GM21825 (cell line): ENCODE results near the gene TPSG1.

Source experiments
- ATAC-seq: cut with Tn5 transposase; IDR thresholded peaks from one replicate; pipeline ENCODE4 v1.9.1; 2021; ENCODE audit warnings: mild to moderate bottlenecking, moderate library complexity; ENCODE audit not compliant: unreplicated experiment

Gene TPSG1

DNA sequence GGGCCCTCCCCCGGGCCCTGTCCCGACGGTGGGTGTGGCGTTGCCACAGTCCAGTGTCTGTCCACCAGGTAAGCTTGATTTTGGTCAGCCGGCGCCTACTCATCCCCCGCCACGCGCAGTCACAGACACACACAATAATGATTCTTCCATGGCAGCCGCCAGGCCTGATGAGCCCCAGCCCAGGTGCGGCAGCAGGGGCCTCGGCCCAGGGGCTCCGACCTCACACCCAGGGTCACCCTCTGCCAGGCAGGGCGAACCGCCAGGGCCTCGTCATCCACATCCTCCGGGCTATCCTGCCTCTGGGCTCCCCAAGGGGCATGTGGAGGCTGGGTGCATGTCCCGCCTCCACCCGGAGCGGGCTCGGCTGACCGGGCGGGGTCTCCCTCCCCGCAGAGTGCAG lies 7.5 kb downstream of the TPSG1 start:
- ATAC-seq: no peak

DNA sequence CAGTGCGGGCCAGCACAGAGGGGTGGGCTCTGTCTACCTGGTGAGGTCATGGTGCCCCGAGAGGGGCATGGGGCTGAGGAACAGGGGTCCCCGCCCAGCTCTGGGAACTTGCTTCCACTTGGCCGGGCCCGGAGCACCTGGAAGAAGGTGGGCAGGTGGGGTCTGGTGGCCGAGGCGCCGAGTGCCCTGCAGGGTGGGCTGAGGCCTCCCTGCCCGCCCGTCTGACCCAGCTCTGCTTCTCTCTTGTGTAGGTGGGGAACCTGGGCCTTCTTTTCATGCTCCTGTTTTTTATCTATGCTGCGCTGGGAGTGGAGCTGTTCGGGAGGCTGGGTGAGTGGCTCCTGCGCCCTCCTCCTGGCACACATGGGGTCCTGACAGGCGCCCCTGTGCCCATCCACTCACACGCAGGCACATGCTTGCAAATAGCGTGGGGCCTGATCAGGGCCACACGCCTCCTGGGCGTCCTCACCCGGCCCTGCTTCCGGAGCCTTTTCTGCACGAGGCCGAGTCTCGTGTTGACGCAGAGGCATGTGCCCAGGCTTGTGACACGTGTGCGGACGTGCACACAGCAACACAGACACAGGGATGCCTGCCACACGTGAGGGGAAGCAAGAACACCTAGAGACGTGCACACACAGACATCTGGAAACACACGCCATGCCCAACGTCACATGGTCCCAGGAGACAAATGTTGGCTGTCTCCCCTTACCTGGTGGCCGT lies 8.2 kb downstream of the TPSG1 start:
- ATAC-seq: no peak

DNA sequence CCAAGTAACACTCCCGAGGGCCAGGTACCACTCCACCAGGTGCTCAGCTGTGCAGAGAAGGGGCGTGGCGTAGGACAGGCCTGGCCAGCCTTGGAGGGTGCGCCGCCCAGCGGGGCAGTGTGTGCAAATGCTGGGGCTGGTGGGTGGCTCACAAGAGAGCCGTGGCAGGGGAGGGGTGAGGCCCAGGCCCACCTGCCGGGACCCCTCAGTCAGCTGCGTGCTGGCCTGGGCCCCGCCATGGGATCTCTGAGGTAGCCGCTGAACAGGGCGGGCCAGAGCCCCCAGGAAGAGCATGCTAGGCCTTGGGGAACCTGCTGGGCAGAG lies 8.8 kb downstream of the TPSG1 start:
- no peak for ATAC-seq

DNA sequence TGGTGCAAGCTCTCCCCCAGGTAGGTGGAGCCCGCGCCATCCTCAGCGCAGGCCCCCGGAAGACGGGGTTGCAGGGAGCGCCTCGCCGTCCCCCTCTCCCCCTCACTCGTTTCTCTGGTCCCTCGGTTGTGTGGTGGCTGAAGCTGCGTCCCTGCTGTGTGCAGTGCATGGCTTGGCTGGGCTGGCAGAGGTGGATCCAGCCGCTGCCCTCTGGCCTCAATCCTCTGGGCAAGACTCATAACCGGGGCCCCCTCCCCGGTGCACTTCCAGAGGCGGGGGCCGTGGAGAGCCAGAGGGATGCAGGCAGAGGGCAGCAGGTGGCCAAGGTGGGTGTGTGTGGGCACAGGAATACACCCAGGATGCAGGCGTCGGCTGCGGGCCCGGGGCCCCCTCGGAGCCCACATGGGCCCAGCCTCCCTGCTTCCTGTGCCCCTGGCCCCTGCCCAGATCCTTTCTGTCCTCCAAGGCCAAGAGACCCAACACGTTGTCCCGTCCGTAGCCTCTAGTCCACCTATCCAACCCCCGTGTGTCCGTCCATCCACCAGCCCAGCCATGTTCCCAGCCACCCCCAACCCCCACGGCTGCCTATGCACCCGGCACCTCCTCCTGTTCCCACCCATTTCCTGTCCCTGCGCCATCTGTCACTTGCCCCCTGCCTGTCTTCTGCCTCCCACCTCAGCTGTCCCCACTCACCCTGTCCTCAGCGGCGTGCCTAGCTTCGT lies 9.3 kb downstream of the TPSG1 start:
- no peak for ATAC-seq

DNA sequence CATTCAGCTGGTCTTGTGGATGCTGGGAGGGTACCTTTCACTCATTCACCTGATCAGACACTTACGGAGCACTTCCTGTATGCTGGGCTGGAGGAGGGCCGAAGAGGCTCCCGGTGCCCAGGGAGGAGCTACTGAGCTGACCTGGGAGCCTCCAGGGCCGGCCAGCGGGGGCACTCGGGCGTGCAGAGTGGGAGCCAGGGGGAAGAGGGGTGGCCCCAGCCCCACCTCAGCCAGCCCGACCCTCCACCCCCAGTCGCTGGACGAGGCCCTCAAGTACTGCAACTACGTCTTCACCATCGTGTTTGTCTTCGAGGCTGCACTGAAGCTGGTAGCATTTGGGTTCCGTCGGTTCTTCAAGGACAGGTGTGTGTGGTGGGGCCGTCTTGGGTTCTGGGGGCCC lies 10.3 kb downstream of the TPSG1 start:
- no peak for ATAC-seq

DNA sequence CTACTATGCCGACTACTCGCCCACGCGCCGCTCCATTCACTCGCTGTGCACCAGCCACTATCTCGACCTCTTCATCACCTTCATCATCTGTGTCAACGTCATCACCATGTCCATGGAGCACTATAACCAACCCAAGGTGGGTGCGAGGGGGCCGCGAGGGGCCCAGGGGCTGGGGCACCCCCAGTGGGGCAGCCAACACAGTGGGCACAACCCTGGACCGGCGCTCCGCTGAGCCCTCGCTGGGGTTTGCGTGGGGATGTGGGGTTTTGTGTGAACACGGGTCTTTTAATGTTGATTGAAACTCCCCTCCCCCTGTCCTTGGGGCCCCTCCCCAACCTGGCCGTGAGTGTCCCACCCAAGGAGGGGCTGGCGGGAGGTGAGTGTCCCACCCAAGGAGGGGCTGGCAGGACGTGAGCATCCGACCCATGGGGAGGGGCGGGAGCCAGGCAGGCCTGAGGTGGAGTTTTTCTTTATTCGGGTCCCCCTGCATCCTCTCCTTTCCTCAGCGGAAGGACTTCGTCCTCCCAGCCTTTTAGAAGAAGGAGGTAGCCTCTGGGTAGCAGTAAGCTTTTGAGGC lies 11.2 kb downstream of the TPSG1 start:
- ATAC-seq: no peak

DNA sequence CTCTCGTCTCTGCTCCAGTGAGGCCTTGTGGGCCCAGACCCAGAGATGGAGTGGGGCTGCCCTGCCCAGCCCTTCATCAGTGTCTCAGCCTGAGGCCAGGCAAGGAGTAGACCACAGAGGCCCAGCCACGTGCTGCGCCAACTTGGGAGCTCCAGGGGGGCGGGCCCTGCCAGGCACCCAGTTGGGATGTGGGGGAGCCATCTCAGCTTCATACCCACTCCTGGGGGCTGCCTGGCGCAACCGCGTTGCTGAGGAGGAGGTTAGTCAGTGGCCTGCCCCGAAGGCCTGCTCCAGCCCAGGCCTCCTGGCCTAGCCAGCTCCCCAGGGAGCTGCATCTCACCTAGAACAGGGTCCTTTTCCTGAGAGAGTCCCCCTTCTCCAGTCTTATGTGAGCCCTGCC lies 11.8 kb downstream of the TPSG1 start:
- no peak for ATAC-seq

DNA sequence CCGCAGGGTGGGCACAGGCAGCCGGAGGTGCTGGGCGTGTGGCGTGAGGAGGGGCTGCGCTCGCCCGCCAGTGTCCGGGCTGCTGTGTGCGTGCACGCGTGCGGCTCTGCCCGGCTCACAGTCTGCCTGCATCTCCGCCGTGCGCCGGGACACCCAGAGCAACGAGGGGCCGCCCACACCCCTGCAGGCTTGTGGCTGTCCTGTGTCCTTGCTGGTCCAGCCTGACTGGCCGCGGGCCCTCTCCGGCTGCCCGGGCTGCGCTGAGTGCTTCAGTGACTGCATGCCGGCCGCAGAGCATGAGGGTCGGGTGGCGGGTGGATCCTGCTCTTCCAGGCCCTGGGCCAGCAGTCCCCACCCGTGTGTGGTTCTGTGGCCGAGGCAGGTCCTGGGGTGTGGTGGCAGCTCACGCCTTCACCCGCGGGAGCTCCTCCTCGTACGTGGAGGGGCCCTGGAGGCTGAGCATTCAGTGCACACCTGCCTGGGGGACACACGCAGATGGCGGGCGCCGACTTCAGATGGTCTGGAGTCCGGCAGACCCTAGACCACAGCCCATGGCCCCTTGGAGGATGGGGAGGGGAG lies 12.4 kb downstream of the TPSG1 start:
- ATAC-seq: no peak

DNA sequence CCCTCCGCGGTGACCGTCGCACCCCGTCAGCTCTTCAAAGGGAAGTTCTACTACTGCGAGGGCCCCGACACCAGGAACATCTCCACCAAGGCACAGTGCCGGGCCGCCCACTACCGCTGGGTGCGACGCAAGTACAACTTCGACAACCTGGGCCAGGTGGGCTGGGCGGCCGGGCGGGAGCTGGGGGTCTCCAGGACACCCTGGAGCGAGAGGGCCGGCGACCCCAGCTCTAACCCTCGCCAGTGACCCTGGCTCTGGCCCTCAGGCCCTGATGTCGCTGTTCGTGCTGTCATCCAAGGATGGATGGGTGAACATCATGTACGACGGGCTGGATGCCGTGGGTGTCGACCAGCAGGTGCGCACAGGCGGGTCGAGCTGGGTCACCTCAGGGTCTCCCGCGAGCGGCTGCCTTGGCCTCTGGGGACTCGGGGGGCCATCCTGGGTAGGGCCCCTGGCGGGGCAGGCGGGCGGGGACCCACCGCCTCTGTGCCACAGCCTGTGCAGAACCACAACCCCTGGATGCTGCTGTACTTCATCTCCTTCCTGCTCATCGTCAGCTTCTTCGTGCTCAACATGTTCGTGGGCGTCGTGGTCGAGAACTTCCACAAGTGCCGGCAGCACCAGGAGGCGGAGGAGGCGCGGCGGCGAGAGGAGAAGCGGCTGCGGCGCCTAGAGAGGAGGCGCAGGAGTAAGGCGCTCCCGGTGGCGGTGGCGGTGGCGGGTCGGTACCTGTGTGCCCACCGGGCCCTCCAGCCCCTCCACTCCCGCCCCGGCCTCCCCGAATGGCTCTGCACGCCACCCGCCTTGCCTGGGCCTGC lies 13.4 kb downstream of the TPSG1 start:
- ATAC-seq: no peak

DNA sequence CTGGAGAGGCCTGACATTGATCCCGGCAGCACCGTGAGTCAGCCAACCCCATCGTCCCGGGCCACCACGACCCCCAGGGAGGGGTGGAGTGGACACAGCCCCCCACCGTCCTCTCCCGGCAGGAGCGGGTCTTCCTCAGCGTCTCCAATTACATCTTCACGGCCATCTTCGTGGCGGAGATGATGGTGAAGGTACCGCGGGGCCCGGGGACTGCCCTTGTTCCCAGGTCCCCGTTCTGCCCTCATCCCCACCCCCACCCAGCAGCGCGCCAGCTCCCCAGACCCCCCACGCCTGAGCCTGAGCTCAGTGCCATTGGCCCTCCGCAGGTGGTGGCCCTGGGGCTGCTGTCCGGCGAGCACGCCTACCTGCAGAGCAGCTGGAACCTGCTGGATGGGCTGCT lies 14.6 kb downstream of the TPSG1 start:
- no peak for ATAC-seq

DNA sequence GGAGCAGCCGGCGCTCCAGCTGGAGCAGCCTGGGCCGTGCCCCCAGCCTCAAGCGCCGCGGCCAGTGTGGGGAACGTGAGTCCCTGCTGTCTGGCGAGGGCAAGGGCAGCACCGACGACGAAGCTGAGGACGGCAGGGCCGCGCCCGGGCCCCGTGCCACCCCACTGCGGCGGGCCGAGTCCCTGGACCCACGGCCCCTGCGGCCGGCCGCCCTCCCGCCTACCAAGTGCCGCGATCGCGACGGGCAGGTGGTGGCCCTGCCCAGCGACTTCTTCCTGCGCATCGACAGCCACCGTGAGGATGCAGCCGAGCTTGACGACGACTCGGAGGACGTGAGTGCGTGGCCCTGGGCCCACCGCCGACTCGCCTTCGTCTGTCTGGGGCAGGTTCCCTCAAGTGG lies 16.0 kb downstream of the TPSG1 start:
- no peak for ATAC-seq

DNA sequence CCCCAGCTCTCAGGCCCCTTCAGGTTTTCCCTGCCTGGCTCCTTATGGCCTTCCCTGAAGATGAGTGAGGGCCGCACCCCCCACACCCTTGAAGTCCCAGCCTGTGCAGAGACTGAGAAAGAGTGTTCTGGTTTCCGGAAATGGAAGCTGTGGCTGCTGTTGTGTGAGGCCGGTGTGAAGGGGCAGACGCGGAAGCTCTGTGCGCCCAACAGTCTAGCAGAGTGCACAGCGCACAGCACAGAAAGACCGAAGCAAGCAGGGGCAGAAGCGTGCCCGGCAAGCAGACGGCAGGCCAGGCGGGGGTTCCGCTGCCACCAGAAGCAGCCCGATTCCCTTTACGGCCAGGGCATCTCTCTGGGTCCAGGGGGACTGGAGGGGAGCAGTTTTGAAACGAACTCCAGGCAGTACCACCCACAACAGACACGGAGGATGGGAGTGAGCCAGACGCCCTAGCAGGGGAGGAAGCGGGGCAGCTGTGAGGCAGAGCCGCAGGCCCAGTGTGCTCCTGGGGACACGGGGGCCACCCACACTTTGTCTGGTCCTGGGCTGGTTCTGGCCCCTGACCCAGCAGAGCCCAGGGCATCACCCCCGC lies 16.7 kb downstream of the TPSG1 start:
- no peak for ATAC-seq

DNA sequence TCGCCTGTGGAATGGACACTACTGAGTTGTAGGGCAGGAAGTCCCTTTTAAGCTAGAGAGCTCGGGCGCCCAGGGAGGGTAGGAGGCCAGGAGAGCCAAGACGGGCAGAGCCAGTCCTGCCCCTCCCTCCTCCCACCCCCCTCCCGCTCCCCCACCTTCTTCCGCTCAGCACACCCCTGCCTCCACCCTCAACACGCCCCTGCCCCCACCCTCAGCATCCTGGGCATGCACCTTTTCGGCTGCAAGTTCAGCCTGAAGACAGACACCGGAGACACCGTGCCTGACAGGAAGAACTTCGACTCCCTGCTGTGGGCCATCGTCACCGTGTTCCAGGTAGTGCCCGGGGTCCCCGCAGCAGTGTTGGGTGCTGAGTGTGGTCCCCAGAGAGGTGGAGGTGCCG lies 18.3 kb downstream of the TPSG1 start:
- ATAC-seq: no peak

DNA sequence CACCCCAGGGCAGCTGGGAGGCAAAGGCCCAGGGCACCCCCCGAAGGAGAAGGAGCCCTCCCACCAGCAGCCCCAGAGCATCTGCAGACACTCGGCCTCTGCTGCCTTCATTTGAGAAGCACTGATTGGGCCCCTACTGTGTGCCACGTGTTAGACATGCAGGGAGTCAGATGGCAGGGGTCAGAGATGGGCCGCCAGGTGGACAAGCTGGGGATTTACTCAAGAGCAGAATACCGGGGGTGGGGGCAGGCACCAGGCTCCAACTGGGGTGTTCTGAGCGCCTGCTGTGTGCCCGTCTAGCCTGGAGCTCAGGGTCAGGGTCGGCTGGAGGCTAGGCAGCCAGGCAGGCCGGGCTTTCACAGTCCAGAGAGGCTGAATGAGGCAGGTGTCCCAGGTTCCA lies 18.7 kb downstream of the TPSG1 start:
- no peak for ATAC-seq

DNA sequence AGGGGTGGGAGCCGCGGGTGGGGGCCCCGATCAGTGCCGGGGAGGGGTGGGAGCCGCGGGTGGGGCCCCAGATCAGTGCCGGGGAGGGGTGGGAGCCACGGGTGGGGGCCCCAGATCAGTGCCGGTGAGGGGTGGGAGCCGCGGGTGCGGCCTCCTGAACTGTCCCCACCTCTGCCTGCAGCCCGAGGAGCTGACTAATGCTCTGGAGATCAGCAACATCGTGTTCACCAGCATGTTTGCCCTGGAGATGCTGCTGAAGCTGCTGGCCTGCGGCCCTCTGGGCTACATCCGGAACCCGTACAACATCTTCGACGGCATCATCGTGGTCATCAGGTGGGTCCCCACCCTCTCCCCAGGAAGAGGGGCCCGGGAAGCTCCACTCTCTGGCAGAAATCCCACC lies 20.1 kb downstream of the TPSG1 start:
- no peak for ATAC-seq

DNA sequence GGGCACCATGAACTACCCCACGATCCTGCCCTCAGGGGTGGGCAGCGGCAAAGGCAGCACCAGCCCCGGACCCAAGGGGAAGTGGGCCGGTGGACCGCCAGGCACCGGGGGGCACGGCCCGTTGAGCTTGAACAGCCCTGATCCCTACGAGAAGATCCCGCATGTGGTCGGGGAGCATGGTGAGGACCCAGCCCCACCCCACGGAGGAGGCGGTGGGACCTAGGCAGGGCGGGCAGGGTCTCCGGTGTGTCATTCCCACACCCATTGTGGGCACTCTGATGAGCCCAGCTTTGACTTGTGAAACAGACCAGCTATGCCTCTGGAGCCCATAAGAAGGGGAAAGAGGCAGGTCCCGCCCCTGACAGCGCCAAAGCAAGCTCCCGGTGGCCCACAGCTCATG lies 22.8 kb downstream of the TPSG1 start:
- ATAC-seq: no peak

DNA sequence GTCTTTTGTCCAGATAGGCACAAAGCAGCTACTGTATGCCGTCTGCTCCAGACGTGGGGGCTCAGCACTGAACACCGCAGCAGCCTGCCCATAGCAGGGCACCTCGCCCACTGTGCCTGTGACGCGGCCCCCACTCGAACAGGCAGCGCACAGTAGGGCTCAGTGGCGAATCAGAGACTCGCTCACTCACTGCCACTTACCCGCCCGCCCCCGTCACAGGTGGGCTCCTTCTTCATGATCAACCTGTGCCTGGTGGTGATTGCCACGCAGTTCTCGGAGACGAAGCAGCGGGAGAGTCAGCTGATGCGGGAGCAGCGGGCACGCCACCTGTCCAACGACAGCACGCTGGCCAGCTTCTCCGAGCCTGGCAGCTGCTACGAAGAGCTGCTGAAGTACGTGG lies 23.6 kb downstream of the TPSG1 start:
- no peak for ATAC-seq

DNA sequence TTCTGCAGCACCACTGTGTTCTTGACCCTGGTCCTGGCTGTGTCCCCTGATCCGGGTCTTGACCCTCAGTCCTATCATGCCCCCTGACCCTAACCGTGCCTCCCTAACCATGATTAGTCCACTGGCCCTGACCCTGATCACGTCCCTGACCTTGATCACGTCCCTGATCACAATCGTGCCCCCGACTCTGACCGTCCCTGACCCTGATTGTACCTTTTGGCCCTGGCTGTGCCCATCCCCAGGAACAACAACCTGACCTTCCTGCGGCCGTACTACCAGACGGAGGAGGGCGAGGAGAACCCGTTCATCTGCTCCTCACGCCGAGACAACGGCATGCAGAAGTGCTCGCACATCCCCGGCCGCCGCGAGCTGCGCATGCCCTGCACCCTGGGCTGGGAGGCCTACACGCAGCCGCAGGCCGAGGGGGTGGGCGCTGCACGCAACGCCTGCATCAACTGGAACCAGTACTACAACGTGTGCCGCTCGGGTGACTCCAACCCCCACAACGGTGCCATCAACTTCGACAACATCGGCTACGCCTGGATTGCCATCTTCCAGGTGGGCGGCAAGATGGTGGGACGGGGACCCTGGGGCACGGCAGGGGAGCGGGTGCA lies 24.9 kb downstream of the TPSG1 start:
- ATAC-seq: no peak

DNA sequence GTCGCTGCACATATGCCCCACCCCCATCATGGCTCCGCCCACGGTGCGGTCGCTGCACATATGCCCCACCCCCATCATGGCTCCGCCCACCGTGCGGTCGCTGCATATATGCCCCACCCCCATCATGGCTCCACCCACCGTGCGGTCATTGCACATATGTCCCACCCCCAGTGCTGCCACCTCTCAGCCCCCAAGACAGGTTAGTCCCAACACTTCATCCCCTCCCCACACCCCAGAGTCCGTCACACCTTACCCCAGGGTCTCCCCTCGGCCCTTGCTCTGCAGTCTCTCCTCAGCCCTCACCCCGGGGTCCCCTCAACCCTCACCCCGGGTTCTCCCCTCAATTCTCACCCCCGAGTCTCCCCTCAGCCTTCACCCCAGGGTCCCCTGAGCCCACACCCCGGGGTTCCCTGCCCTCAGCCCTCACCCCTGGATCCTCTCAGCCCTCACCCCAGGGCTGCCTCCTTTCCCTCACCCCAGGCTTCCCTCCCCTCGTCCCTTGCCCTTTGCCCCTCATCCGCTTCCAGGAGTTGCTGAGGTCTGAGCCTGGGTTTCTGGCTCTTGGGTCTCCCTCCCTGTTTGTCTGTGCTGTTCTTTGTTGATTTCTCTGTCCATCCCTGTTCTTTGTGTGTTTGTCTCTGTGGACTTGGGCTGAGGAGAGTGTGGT lies 25.6 kb downstream of the TPSG1 start:
- ATAC-seq: no peak
